T47D (cell line): ENCODE results near the gene CEP250.
"Not testable (repeated sequence)": the region's sequence is repeated elsewhere in the genome, so short reads cannot be mapped to it uniquely, and the experiment has no call there.

Experiments used
- DNase-seq, 2 experiments: peaks; one replicate each; pipeline versions ENCODE4 v3.0.0 to v3.0.0-alpha.2; 2011 to 2012; ENCODE audit warnings: low read depth in 1 of 2, low spot score in 1 of 2
- JUND ChIP-seq: IDR thresholded peaks from 2 replicates; pipeline ENCODE4 v1.6.1; 2012; ENCODE audit warnings: low read depth
- in situ Hi-C: cut with HindIII; loops from 2 replicates; pipeline ENCODE4 v1.10.0; 2016; ENCODE audit warnings: low sequenced_read_pairs, low pct_unique_long_range_greater_than_20kb

Gene CEP250

DNA sequence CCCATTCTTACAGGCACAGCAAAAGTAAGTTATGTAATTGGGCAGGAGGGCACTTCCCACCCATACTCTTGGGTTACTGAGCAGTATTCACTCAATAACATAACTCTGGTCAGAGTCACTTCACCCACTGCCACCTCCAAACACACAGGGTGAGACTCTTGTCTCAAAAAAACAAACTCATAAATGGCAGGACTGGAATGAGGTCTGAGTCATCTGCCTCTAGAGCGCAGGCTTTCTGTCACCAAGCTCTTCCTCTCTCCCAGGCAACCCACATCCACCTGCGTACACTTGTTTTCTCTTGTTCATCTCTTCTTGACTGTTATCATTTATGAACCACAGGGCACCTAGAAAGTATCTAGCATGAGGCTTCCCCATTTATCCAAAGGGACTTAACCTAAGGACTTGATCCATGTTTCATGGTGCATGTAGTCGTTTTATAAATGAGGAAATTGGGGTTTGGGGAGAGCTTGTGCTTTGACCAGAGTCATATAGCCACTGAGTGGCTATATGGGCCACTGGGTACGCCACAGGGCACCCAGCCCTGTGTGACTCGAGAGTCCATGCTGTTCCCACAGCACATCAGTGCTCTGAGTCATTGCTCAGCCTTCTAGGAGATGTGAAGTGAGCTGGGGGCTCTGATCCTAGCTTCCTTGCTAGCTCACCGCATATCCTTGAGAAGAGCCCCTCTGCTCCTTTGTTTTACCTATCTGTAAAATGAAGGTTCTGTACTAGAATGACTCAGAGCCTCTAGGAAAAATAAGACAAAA lies 51.7 kb downstream of the CEP250 start:
- no peak for DNase-seq
- in situ Hi-C loops = no loop called here
- no peak for TF ChIP-seq JUND

DNA sequence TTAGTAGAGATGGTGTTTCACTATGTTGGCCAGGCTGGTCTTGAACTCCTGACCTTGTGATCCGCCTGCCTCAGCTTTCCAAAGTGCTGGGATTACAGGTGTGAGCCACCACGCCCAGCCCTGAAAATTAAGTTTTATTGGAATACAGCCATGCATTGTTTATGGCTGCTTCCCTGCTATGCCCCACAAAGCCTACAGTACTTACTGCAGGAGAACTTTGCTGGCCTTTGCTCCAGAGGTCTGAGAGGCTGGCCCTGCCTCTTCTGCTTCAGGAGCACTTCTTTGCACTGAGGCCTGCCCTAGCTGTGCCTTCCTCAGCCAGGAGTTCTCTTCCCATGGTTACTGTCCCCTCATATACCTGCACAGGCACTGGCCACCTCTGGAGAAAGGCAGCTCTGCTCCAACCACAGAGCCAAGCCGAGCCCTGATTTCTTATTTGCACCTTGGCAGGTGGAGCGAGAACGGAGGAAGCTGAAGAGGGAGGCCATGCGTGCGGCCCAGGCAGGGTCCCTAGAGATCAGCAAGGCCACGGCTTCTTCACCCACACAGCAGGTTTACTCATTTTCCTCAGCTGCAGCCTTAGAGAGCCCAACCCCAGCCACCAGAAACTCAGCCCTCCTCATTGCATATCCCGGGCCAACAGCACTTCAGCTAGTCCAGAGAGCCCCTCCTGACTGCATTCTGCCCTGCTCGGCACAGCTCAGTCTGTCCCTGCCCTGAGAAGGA lies 53.3 kb downstream of the CEP250 start:
- TF ChIP-seq JUND = no peak
- in situ Hi-C loops = no loop called here

DNA sequence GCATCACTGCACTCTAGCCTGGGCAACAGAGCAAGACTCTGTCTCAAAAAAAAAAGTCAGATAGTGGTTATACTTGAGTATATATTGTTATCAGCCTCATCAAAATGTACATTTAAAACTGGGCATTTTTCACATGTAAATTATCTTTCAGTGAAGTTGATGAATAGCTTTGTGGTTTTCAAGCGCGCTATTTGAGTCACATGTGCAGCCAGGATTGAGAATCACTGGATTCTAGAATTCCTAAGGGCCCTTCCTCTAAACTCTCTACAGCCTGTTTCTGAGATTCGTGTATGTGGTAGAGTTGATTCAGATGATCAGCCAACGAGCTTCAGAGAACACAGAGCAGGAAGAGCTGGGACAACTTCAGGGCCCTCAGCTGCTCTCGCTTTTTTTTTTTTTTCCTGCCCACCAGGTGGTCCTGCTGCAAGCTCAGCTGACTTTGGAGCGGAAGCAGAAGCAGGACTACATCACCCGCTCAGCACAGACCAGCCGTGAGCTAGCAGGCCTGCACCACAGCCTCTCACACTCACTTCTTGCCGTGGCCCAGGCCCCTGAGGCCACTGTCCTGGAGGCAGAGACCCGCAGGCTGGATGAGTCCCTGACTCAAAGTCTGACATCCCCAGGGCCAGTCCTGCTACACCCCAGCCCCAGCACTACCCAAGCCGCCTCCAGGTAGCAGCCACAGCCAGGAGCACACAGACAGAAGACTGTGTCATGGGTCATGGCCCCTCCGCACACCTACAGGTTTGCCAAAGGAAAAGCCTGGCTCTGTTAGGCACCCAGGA lies 55.7 kb downstream of the CEP250 start:
- in situ Hi-C loops = no loop called here
- TF ChIP-seq JUND = no peak
- no peak for DNase-seq

More for the DNA sequence above, 53.3 kb downstream of the CEP250 start:
- DNase-seq = no peak

DNA sequence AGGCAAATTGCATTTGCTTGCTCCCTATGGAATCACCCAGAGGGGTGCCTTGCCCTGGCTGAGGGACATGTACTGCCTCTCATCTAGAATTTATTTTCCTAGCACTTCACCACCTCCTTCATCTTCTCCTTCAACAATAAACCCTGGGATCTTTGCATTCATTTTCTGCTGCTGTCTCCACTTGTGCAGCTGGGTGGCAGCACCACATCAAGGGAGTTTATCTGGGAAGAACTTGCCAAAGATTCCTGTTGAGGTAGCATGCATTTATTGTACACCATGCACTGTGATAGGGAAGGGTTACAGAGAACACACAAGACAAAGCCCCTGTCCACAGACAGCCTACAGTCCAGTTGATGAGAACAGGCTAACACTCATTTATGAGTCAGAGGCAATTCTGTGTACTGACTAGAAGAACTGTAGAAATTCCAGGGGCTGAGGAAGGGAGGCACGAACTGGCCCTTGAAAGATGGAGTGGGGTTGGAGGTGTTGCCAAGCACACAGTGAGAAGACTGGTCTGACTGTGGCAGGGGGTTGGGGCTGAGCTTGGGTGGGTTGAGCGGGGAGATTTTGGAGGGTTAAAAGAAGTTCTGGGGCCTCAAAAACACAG lies 56.5 kb downstream of the CEP250 start:
- in situ Hi-C loops = no loop called here
- peak; percentile 61 to 77 for DNase-seq
- no peak for TF ChIP-seq JUND

DNA sequence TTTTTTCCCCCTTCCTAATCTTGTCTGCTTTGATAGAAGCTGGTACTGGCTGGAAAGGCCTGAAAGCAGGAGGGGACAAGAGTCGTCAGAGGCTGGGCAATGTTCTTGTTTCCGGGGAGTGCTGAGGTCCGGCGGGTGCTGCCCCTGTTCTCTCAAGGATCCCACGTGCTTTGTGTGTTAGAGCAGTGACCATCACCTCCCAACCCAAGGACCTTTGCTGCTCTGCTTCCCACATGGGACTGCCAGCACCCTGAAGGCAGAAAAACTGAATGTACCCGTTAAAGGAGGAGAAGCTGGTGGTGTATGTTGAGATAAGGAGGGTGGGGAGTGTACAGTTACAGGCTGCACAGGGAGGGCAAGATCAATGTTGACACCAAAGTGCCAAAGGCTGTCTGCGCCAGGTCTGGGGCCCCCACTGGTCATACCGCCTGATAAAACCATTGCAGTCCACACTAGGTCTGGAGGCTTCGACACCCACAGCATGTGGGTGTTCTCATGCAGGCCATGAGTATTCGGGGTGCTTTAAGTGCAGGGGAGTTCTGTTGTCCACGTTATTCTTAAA lies 59.1 kb downstream of the CEP250 start:
- TF ChIP-seq JUND = no peak
- in situ Hi-C loops = no loop called here
- DNase-seq = no peak

DNA sequence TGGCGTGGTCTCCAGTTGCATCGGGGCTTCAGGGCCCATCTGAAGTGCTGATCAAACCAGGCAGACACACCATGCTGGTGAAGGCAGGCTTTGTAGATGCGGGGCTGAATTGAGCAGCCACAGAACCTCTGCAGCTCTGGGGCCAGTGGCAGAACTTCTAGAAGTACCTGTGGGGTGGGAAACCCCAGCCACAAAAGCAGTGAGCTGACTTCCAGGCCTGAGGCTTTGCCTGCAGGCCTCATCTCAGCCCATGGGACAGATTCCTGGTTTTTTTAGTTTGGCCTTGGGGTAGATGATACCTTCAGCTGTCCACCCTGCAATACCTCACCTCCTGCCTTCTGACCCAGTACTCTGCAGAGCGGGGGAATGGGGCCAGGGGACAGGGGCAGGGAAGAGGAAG lies 59.9 kb downstream of the CEP250 start:
- no peak for DNase-seq
- no peak for TF ChIP-seq JUND
- in situ Hi-C loops = no loop called here

DNA sequence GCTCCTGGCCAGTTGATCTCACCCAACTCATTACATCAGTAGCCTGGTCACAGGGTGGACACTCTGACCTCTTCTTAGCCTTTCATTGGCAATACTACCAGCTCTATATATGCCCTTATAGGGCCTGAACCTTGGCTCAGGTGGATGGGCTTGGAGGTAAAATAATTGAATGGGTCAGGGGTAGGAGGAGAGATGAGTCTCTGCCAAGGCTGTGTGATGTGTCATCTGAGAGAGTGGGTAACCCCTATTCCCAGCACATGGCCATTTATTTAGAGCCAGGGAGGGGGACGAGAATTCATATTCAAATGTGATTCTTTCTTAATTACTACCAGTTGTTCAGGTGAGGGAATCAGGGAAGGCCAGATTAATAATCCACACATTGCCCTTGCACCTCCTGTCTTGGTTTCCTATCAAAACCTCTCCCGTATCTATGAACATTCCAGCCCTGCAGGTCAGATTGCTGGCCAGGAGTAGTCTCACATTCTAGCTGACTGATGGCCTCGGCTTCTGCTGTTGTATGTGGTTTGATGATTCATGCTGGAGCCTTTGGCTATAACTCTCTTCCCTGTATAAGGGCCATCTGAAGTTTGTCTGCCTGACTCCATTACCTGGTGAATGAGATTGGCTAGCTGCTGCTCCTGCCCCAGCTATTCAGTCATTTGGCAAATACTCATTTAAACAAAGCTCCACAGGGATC lies 60.7 kb downstream of the CEP250 start:
- peak in 1 of 2 experiments; percentile 22 for DNase-seq
- in situ Hi-C loops = no loop called here
- TF ChIP-seq JUND = no peak

DNA sequence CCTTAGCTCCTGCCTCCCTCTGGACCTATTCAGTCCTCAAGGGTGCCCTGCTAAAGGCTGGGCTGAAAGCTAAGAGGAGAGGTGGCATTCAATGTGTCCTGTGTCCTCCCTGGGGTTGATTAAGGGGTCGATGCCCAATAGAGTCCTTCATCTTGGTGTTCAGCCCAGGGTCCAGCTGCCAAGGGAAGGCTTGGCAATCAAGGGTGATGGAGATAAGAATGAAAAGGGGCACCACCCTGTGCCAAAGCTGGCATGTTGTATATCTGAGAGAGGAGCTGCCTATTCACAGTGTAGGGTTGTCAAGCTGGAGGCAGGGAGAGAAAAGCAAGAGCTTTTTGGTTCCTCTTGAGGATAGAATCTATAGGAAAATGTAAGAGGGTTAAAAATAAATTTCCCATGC lies 61.7 kb downstream of the CEP250 start:
- no peak for DNase-seq
- in situ Hi-C loops = no loop called here
- TF ChIP-seq JUND = no peak

DNA sequence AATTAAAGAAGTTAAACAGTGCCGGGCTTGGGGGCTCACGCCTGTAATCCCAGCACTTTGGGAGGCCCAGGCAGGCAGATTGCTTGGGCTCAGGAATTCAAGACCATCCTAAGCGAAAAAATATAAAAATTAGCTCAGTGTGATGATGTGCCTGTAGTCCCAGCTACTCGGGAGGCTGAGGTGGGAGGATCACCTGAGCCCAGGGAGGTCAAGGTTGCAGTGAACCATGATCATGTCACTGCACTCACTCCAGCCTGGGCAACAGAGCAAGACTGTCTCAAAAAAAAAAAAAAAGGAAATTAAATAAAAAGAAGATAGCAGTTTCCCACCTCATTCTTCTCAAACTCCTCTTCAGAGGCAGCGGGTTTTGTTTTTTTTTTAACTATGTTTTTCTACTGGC lies 62.4 kb downstream of the CEP250 start:
- in situ Hi-C loops, DNase-seq: not testable (repeated sequence)

DNA sequence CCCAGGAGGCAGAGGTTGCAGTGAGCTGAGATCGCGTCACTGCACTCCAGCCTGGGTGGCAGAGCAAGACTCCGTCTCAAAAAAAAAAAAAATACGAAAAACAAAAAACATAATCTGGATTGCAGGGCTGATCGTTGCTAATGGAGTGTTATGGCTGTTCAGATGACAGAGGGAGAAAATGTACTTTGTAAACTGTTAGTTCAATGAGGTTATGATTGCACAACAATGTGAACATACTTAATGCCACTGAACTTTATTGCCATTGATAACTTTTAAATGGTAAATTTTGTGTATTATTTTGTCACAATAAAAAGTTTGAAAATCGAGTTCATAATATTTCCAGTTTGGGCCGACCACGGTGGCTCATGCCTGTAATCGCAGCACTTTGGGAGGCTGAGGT lies 63.6 kb downstream of the CEP250 start:
- no peak for TF ChIP-seq JUND
- no peak for DNase-seq
- in situ Hi-C loops = no loop called here

DNA sequence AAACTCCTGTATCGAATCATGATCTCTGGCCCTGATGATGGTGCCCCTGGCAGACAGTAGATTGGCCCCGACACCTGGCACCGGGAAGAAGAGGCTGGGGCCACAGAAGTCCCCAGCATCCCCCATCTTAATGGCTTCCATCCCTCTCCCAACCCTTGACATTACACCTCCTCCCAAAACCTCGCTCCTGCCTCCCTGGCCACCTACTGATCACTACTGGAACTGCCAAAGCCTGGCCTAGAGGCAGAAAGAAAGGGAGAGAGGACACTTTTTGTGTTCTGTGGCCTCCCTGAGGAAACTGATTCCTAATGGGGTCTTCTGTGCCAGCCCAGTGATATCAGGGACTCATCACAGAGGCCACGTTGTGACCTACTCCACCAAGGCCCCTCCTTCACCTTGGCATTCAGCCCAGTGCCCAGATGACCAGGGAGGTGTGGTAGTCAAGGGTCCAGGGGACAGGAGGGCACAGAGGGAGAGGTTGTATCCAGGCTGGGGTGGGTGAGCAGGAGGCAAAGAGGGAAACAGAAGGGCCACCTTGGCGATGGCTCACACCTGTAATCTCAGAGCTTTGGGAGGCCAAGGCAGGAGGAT lies 68.0 kb downstream of the CEP250 start:
- DNase-seq = peak; percentile 29 to 62
- in situ Hi-C loops = no loop called here
- TF ChIP-seq JUND = no peak
